ENCODE results near the gene C1QTNF9. TPM values are rescaled to one million over a fixed set of nuclear protein-coding genes. Genes with fewer than 3 reads are reported as not detected.

Gene C1QTNF9
- total and polyA plus RNA-seq, 2 of the 4 experiments (the other 2 are of a cell fraction): 0.18 to 0.21 TPM

GRCh38 chr13:24348797-24349515 is 39.6 kb downstream of the C1QTNF9 start:
- in situ Hi-C loops (cut with MboI; ENCODE audit: low sequenced_read_pairs): no loop called here
- Histone ChIP-seq H3K27me3 (ENCODE audit: control insufficient read depth, insufficient read depth, low read length) (peaks cover 6% of the 10 kb centered on the region; the same call in 1 of the 2 replicates), H3K4me1 (ENCODE audit: control insufficient read depth, insufficient read depth, low read length) (no peaks in the 10 kb centered on the region), H2AK5ac (ENCODE audit: low read depth, low read length) (no peak overlapping the region), H3K27ac (ENCODE audit: insufficient read depth, low read length) (no peak overlapping the region), H2BK120ac (ENCODE audit: low read depth, low read length) (no peak overlapping the region), H2BK15ac (ENCODE audit: low read depth, low read length) (no peak overlapping the region), H3K14ac (replicated peaks; ENCODE audit: low read depth, low read length) (no peak overlapping the region), H4K8ac (ENCODE audit: low read depth in 2 of 2, low read length in 2 of 2) (no peak overlapping the region), H3K9ac (ENCODE audit: low read depth, low read length) (no peak overlapping the region), H3K4ac (ENCODE audit: low read depth, low read length) (no peak overlapping the region), H3K9me3 (ENCODE audit: control insufficient read depth, insufficient read depth, low read length) (no peaks in the 10 kb centered on the region), H3K36me3 (ENCODE audit: control insufficient read depth, insufficient read depth, low read length) (no peaks in the 10 kb centered on the region), H2BK20ac (ENCODE audit: low read depth, low read length) (no peak overlapping the region), H4K91ac (ENCODE audit: insufficient read depth, low read depth, low read length) (no peak overlapping the region), H3K56ac (ENCODE audit: extremely low read depth, insufficient read depth, low read length) (no peak overlapping the region), H3K23ac (ENCODE audit: low read depth, low read length) (no peak overlapping the region), H3K18ac (ENCODE audit: low read depth, low read length) (no peak overlapping the region), H3K9me1 (ENCODE audit: insufficient read depth, low read length) (no peaks in the 10 kb centered on the region), H2AK9ac (replicated peaks; ENCODE audit: low read depth, low read length, poor library complexity) (no peak overlapping the region), H3K4me3 (ENCODE audit: insufficient read depth, low read depth, low read length) (no peak overlapping the region), H4K20me1 (ENCODE audit: insufficient read depth, low read length) (no peaks in the 10 kb centered on the region), H3K79me1 (ENCODE audit: low read depth in 1 of 2, low read length in 2 of 2) (no peaks in the 10 kb centered on the region), H4K5ac (ENCODE audit: low read depth, low read length) (no peak overlapping the region), H2BK5ac (ENCODE audit: low read depth, low read length, poor library complexity, severe bottlenecking) (no peak overlapping the region), H2AFZ (replicated peaks; ENCODE audit: low read length, poor library complexity) (no peak overlapping the region), H3K4me2 (ENCODE audit: low read depth, low read length) (no peak overlapping the region)
- ATAC-seq (ENCODE audit: low read depth): no peak
- dilution Hi-C loops (cut with HindIII; ENCODE audit: low sequenced_read_pairs, unreplicated experiment): no loop called here
- intact Hi-C loops (cut with micrococcal nuclease): no loop called here
- ChIA-PET CTCF (no interaction called here), POLR2A (ENCODE audit: unreplicated experiment) (no interaction called here)
- BruUV-seq (replicated peaks): no TSS peak
- TF ChIP-seq CTCF (conservative IDR thresholded peaks at IDR 0.05; ENCODE audit: low read depth, low read length): no peak
- TF ChIP-seq MAZ (IDR thresholded peaks at IDR 0.05; ENCODE audit: borderline replicate concordance, low read depth, low read length): no peak
- no peak for TF ChIP-seq CHD1 (IDR thresholded peaks at IDR 0.05; ENCODE audit: low read depth, low read length)
- no peak for TF ChIP-seq USF2 (IDR thresholded peaks at IDR 0.05; ENCODE audit: low read depth, low read length)
- no peak for TF ChIP-seq RFX5 (IDR thresholded peaks at IDR 0.05; ENCODE audit: low read depth, low read length)
- no peak for TF ChIP-seq RAD21 (IDR thresholded peaks at IDR 0.05; ENCODE audit: low read length)
- no peak for TF ChIP-seq MAFK (IDR thresholded peaks at IDR 0.05; ENCODE audit: low read depth, low read length)
- no peak for TF ChIP-seq ELK1 (IDR thresholded peaks at IDR 0.05; ENCODE audit: borderline replicate concordance, low read depth, low read length)
- WGBS, 2 experiments (ENCODE audit: extremely low coverage in 2 of 2, insufficient read length in 1 of 2): 100% methylated on average over 1 of the region's 6 CpGs; no CpG with 5 or more reads in 1 of the 2 experiments
- DNase-seq: no peak

Data from IMR-90 (cell line).